Nasal cavity respiratory epithelium epithelial cell of viscerocranial mucosa (primary cell): ENCODE data around the gene SLTM. TPM values are rescaled to one million over a fixed set of nuclear protein-coding genes. Genes with fewer than 3 reads are reported as not detected.

Experiments
- total RNA-seq: library from RNA; depleted of rRNA; stranded (reverse); fragments of >200 nt; gene quantifications from 2 replicates; pipeline ENCODE4 v1.2.3, GENCODE V29; 2014

The SLTM gene
- total RNA-seq: 89.9 and 130 TPM in 2 replicates

DNA sequence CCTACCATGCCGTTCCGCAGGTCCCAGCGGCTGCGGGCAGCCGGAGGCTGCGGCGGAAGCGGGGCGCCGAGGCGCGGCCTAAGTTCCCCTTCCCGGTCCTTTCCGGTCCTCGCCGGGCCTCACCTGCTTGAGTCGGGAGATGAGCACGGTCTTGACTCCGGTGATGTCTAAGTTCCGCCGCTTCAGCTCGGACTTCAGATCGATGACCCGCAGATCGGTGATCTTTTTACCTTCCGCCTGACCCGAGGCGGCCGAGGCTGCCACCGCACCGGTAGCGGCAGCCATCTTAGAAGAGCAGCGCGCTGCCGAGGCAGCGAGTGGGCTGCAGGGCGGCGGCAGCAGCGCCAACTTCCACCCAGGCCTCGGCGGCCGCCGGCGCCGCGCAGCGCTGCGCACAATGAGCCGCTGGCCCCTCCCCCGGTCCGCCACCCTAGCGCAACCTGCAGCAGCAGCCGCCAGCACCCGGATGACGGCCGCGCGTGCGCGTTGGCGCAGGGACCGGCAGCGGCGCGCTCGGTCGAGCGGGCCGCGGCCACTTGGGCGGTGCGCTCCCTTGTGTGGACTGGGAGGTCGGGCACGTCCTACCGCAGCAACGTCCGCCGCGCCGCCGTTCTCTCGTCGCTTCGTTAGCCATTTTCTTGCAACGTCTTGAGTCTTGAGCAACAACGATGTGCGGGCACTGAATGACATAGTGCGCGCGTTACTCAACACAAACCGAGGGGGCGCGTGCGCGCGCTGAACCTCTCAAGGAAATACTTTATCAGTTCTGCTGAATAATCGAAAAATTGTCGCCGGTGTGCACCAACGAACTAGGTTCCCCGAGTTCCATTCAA, at the start of gene SLTM:
Gene SLTM (minus strand): TSS at position 399 of the 833 bp plus-strand sequence. CDS start 114 bp downstream, at position 285.

Other genes starting within 250 kb of the SLTM start
- gene ADAM10, start 184.0 kb downstream of the SLTM start, total RNA-seq: 197 and 246 TPM in 2 replicates
- 26.8 and 41.0 TPM in 2 replicates for gene MINDY2, start 162.4 kb downstream of the SLTM start, total RNA-seq
- 18.1 and 32.2 TPM in 2 replicates for gene RNF111, start 54.0 kb upstream of the SLTM start, total RNA-seq
- gene CCNB2, start 171.5 kb upstream of the SLTM start, total RNA-seq: 0.50 and 1.7 TPM in 2 replicates